ENCODE results near the gene TENT4B. TPM values are rescaled to one million over a fixed set of nuclear protein-coding genes. Genes with fewer than 3 reads are reported as not detected.

Gene TENT4B
- total RNA-seq, 1 experiment from 2014 or later: 13.0 TPM

- Histone ChIP-seq H2BK20ac (ENCODE audit: low read depth, low read length, poor library complexity, severe bottlenecking) (no peak overlapping the region), H4K8ac (replicated peaks; ENCODE audit: insufficient read length, low read depth, low read length) (no peak overlapping the region), H3K23me2 (ENCODE audit: insufficient read length, low read depth, low read length, poor library complexity, severe bottlenecking) (no peaks in the 10 kb centered on the region), H2BK5ac (ENCODE audit: insufficient read length, low read length) (no peak overlapping the region), H2AK5ac (ENCODE audit: insufficient read length, low read length) (no peak overlapping the region), H3K4ac (ENCODE audit: low read depth, low read length) (no peak overlapping the region), H3K79me1 (ENCODE audit: insufficient read depth, low read depth, low read length, poor library complexity, severe bottlenecking) (no peaks in the 10 kb centered on the region), H4K5ac (ENCODE audit: insufficient read length, low read depth, low read length) (no peak overlapping the region), H4K20me1 (ENCODE audit: control insufficient read depth, insufficient read depth, insufficient read length) (no peaks in the 10 kb centered on the region), H3K4me2 (ENCODE audit: insufficient read depth, insufficient read length, low read length) (no peak overlapping the region), H3K18ac (ENCODE audit: insufficient read length, low read depth, low read length) (no peak overlapping the region), H2BK120ac (ENCODE audit: low read depth, low read length, poor library complexity, severe bottlenecking) (no peak overlapping the region), H2BK12ac (ENCODE audit: insufficient read length, low read depth, low read length) (no peak overlapping the region), H3K23ac (ENCODE audit: insufficient read length, low read depth, low read length) (no peak overlapping the region), H3K9ac (ENCODE audit: extremely low read depth, insufficient read length, low read length) (no peak overlapping the region), H3K27me3 (ENCODE audit: insufficient read depth, low read length) (no peaks in the 10 kb centered on the region), H3K27ac (ENCODE audit: insufficient read length, low read depth, low read length) (no peak overlapping the region), H3K9me3 (ENCODE audit: control insufficient read depth, low read depth, low read length) (no peaks in the 10 kb centered on the region), H2AFZ (ENCODE audit: low read length) (peak overlapping the region; percentile 50), H3T11ph (ENCODE audit: low read length) (no peak overlapping the region), H2BK15ac (ENCODE audit: low read depth, low read length) (no peak overlapping the region), H3K14ac (ENCODE audit: insufficient read depth, low read length) (no peak overlapping the region), H3K4me1 (ENCODE audit: insufficient read depth, low read length) (no peaks in the 10 kb centered on the region), H3K56ac (ENCODE audit: insufficient read length, low read depth, low read length) (no peak overlapping the region), H4K91ac (ENCODE audit: insufficient read length, low read depth, low read length) (no peak overlapping the region), H3K79me2 (ENCODE audit: insufficient read depth, low read length) (no peaks in the 10 kb centered on the region)
- Mint-ChIP-seq H3K36me3 (ENCODE audit: insufficient read depth in 1 of 3, low read depth in 3 of 3) (no peaks in the 10 kb centered on the region), H3K9me3 (no peaks in the 10 kb centered on the region), H3K4me3 (no peak overlapping the region), H3K27me3 (ENCODE audit: low read depth) (no peaks in the 10 kb centered on the region; the same call in 1 of the 2 replicates), H3K4me1 (peaks cover 14% of the 10 kb centered on the region in 2 experiments), H3K27ac (peak overlapping the region in 1 of 3 experiments; percentile 34; a peak in 1 of 7 replicates)
- WGBS (ENCODE audit: extremely low coverage, insufficient read length, low lambda C conversion rate): no CpG with 5 or more reads among the region's 14 CpGs
- DNase-seq: no peak
- TF ChIP-seq CTCF (conservative IDR thresholded peaks at IDR 0.05): no peak
Measured at GRCh38 chr16:50121721-50122445, 31.2 kb upstream of the TENT4B start.
